Endothelial cell of umbilical vein (primary cell): Measurements from ENCODE around the gene VAV2. TPM values are rescaled to one million over a fixed set of nuclear protein-coding genes. Genes with fewer than 3 reads are reported as not detected.

Source experiments
- BruUV-seq: library from RNA; stranded (reverse); fragments of 400-500 nt; replicated peaks from 2 replicates; lab custom pipeline; 2021; lab: Mats Ljungman, UMichigan
- CTCF ChIA-PET: fragments of 300-600, 350-600 bp; sonication (Branson Sonifier 250); formaldehyde crosslinking; loops from one replicate; lab custom pipeline; 2021; ENCODE audit warnings: antibody characterized with exemption, inconsistent platforms; lab: Charles Lee
- POLR2A ChIA-PET: fragments of 300-600, 350-600 bp; sonication (Branson Sonifier 250); formaldehyde crosslinking; loops from one replicate; lab custom pipeline; 2021; ENCODE audit warnings: antibody characterized with exemption, inconsistent platforms; lab: Charles Lee
- DNase-seq: peaks from one replicate; pipeline ENCODE4 v3.0.0-alpha.2; 2011; ENCODE audit warnings: low read depth, low spot score
- FAIRE-seq: peaks from 2 replicates; lab custom pipeline; 2011; peaks lifted over from hg19 to GRCh38; lab: Jason Lieb, UNC
- H2AFZ ChIP-seq: 2 replicates; pipeline ENCODE4 v1.6.0; 2012; ENCODE audit warnings: low read depth, low read length, control low read depth, inconsistent platforms
- H3K27ac ChIP-seq: 2 replicates; pipeline ENCODE4 v1.5.1; 2011; ENCODE audit warnings: low read depth, mild to moderate bottlenecking, control low read depth, low read length, moderate library complexity; ENCODE audit not compliant: insufficient read depth
- H3K27me3 ChIP-seq, 2 experiments: 2 replicates each; pipeline versions ENCODE4 v1.6.0 to v1.6.1; 2011; ENCODE audit warnings: low read length in 2 of 2, mixed read lengths in 1 of 2; ENCODE audit not compliant: control insufficient read depth in 2 of 2, insufficient read depth in 2 of 2
- H3K36me3 ChIP-seq, 2 experiments: 2 replicates in 1 of 2; 3 replicates in 1 of 2; pipeline ENCODE4 v1.5.1; 2011; ENCODE audit warnings: low read length in 2 of 2, mild to moderate bottlenecking in 1 of 2, moderate library complexity in 1 of 2; ENCODE audit not compliant: control insufficient read depth in 2 of 2, insufficient read depth in 2 of 2; ENCODE audit errors: extremely low read depth in 1 of 2
- H3K4me1 ChIP-seq: 3 replicates; pipeline ENCODE4 v1.5.1; 2011; ENCODE audit warnings: mild to moderate bottlenecking, low read length; ENCODE audit not compliant: control insufficient read depth, insufficient read depth; ENCODE audit errors: extremely low read depth
- H3K4me2 ChIP-seq: 2 replicates; pipeline ENCODE4 v1.6.1; 2011; ENCODE audit warnings: low read length, control low read depth, mixed read lengths; ENCODE audit not compliant: insufficient read depth
- H3K4me3 ChIP-seq, 3 experiments: fragments of 200-600 bp in 1 of 3; sonication (generic), shearing (Covaris generic) in 1 of 3; replicated peaks in 1 of 3; 2 replicates each; pipeline ENCODE4 v1.5.1; 2011 to 2016; ENCODE audit warnings: control low read depth in 3 of 3, low read length in 3 of 3, mild to moderate bottlenecking in 2 of 3, inconsistent platforms in 1 of 3, low read depth in 1 of 3, moderate library complexity in 1 of 3; ENCODE audit not compliant: insufficient read depth in 1 of 3
- H3K79me2 ChIP-seq: 2 replicates; pipeline ENCODE4 v1.6.0; 2012; ENCODE audit warnings: low read length, inconsistent platforms; ENCODE audit not compliant: control insufficient read depth, insufficient read depth
- H3K9ac ChIP-seq: replicated peaks from 2 replicates; pipeline ENCODE3; 2011; ENCODE audit warnings: low read length, control low read depth; ENCODE audit not compliant: insufficient read depth; ENCODE audit errors: extremely low read depth
- H3K9me1 ChIP-seq: replicated peaks from 3 replicates; pipeline ENCODE4 v1.6.0; 2011; ENCODE audit warnings: mild to moderate bottlenecking, low read length; ENCODE audit not compliant: control insufficient read depth, insufficient read depth; ENCODE audit errors: extremely low read depth
- H3K9me3 ChIP-seq: replicated peaks from 2 replicates; pipeline ENCODE4 v1.5.1; 2012; ENCODE audit warnings: low read length, inconsistent platforms; ENCODE audit not compliant: control insufficient read depth, insufficient read depth
- H4K20me1 ChIP-seq: replicated peaks from 2 replicates; pipeline ENCODE3; 2011; ENCODE audit warnings: mild to moderate bottlenecking, low read length; ENCODE audit not compliant: control insufficient read depth, insufficient read depth; ENCODE audit errors: extremely low read depth
- CTCF ChIP-seq, 2 donors: IDR thresholded peaks; 1 replicate in 1 of 2; 2 replicates in 1 of 2; pipeline ENCODE4 v1.5.1; 2011; ENCODE audit warnings: low read length in 2 of 2, mild to moderate bottlenecking in 2 of 2, moderate library complexity in 2 of 2, control low read depth in 1 of 2, inconsistent platforms in 1 of 2, low read depth in 1 of 2; ENCODE audit not compliant: insufficient read depth in 1 of 2; ENCODE audit errors: extremely low read depth in 1 of 2
- EZH2 ChIP-seq: IDR thresholded peaks from 2 replicates; pipeline ENCODE4 v1.6.1; 2012; ENCODE audit warnings: borderline replicate concordance, low read depth, mild to moderate bottlenecking, moderate library complexity, low read length, inconsistent platforms; ENCODE audit not compliant: severe bottlenecking
- FOS ChIP-seq: IDR thresholded peaks from 2 replicates; pipeline ENCODE4 v1.6.1; 2011; ENCODE audit warnings: mild to moderate bottlenecking, low read length, moderate library complexity, borderline replicate concordance; ENCODE audit not compliant: insufficient read depth
- GATA2 ChIP-seq: IDR thresholded peaks from 2 replicates; pipeline ENCODE4 v1.7.0; 2011; ENCODE audit warnings: low read depth, mild to moderate bottlenecking, moderate library complexity, mixed read lengths, low read length; ENCODE audit not compliant: insufficient read length, insufficient read depth
- JUN ChIP-seq: IDR thresholded peaks from 2 replicates; pipeline ENCODE4 v1.6.1; 2011; ENCODE audit warnings: borderline replicate concordance, low read depth; ENCODE audit not compliant: insufficient read length, insufficient read depth
- MAX ChIP-seq: IDR thresholded peaks from 2 replicates; pipeline ENCODE4 v1.6.1; 2011; ENCODE audit not compliant: insufficient read depth, insufficient read length
- MYC ChIP-seq: IDR thresholded peaks from one replicate; pipeline ENCODE4 v1.6.1; 2011; ENCODE audit warnings: mild to moderate bottlenecking, low read depth, low read length
- POLR2A ChIP-seq: IDR thresholded peaks from 2 replicates; pipeline ENCODE4 v1.6.1; 2012; ENCODE audit warnings: low read depth, mild to moderate bottlenecking, control low read depth, low read length
- POLR2AphosphoS5 ChIP-seq: IDR thresholded peaks from 2 replicates; pipeline ENCODE4 v1.6.1; 2012; ENCODE audit warnings: low read depth, mild to moderate bottlenecking, control low read depth, low read length, moderate library complexity; ENCODE audit not compliant: insufficient read depth
- dilution Hi-C: fragments of 300-500 bp; cut with MboI; formaldehyde crosslinking; loops from one replicate; pipeline ENCODE4 v1.15.0; 2019; ENCODE audit warnings: low sequenced_read_pairs; ENCODE audit not compliant: extremely low pct_ligation_motif_present
- intact Hi-C: fragments of 100-400 bp; cut with micrococcal nuclease; formaldehyde crosslinking; loops from one replicate; pipeline ENCODE4 v1.10.0; 2022
- polyA plus RNA-seq, 4 experiments: library from polyadenylated mRNA; depleted of rRNA in 3 of 4; stranded (reverse) in 3 of 4; unstranded in 1 of 4; fragments of >200 nt; gene quantifications; 2 replicates each; pipeline versions ENCODE4 v1.2.1 to v1.2.3, GENCODE V29; 2011 to 2012; ENCODE audit warnings: missing spikeins in 1 of 4
- total RNA-seq: library from RNA; stranded (reverse); gene quantifications from 2 replicates; pipeline ENCODE4 v1.2.3, GENCODE V29; 2021

Gene VAV2
- total and polyA plus RNA-seq, 2 donors (not counting 3 experiments of a cell fraction or from before 2014, with no cell fraction given) = 10.6 to 30.6 TPM

GRCh38 chr9:133813749-133814585, 178.2 kb downstream of the VAV2 start:
- FAIRE-seq (no peak), DNase-seq (no peak)
- intact Hi-C loops = no loop called here
- dilution Hi-C loops = no loop called here
- Histone ChIP-seq H3K27me3 (no peaks in the 10 kb centered on the region), H3K4me2 (no peak overlapping the region), H3K9ac (no peak overlapping the region), H3K79me2 (no peaks in the 10 kb centered on the region), H3K9me3 (no peaks in the 10 kb centered on the region), H3K4me3 (no peak overlapping the region), H2AFZ (no peak overlapping the region), H3K27ac (no peak overlapping the region), H4K20me1 (no peaks in the 10 kb centered on the region), H3K9me1 (no peaks in the 10 kb centered on the region), H3K36me3 (peaks cover 0 to 5% of the 10 kb centered on the region in 2 experiments), H3K4me1 (no peaks in the 10 kb centered on the region)
- no peak for TF ChIP-seq MAX
- TF ChIP-seq CTCF (IDR thresholded peaks at IDR 0.05; ENCODE audit: extremely low read depth in 1 of 2, insufficient read depth in 1 of 2, low read depth in 1 of 2, low read length in 2 of 2) = no peak
- no peak for TF ChIP-seq POLR2A
- no peak for TF ChIP-seq POLR2AphosphoS5
- TF ChIP-seq GATA2 = no peak
- no peak for TF ChIP-seq EZH2
- TF ChIP-seq FOS = no peak
- no peak for TF ChIP-seq MYC
- TF ChIP-seq JUN = no peak
- no TSS peak for BruUV-seq
- CTCF ChIA-PET = interaction anchor here (1.0 kb wide), 1 partner anchor 18 kb away, joined by 3 read pairs; no protein-coding TSS in a partner anchor
- POLR2A ChIA-PET = no interaction called here
